Thyroid gland (tissue), 4 donors: ENCODE data around the gene IFNLR1. TPM values are rescaled to one million over a fixed set of nuclear protein-coding genes. Genes with fewer than 3 reads are reported as not detected.

Experiments
- DNase-seq, 2 donors: peaks; one replicate each; pipeline ENCODE4 v3.0.0-alpha.2; 2019
- H3K27ac ChIP-seq, 3 donors: fragments of 200-600 bp; sonication (generic); 1 replicate in 2 of 3; 2 replicates in 1 of 3; pipeline ENCODE4 v1.5.1; 2016 to 2019; ENCODE audit warnings: mild to moderate bottlenecking in 1 of 3, moderate library complexity in 1 of 3
- H3K27me3 ChIP-seq: fragments of 200-600 bp; sonication (generic); one replicate; pipeline ENCODE4 v1.5.1; 2019
- H3K36me3 ChIP-seq, 2 donors: fragments of 200-600 bp; sonication (generic); one replicate each; pipeline ENCODE4 v1.5.1; 2016 to 2019
- H3K4me1 ChIP-seq, 2 donors: fragments of 200-600 bp; sonication (generic); one replicate each; pipeline ENCODE4 v1.5.1; 2017 to 2019
- H3K4me3 ChIP-seq, 3 donors: fragments of 200-600 bp; sonication (generic); replicated peaks in 1 of 3; 1 replicate in 2 of 3; 2 replicates in 1 of 3; pipeline ENCODE4 v1.5.1; 2016; ENCODE audit warnings: mild to moderate bottlenecking in 1 of 3
- H3K9me3 ChIP-seq: fragments of 200-600 bp; sonication (generic); one replicate; pipeline ENCODE4 v1.5.1; 2017
- CTCF ChIP-seq, 6 experiments: fragments of 200-600 bp in 3 of 6; fragments of 450-650 bp in 3 of 6; sonication (generic) in 3 of 6; IDR thresholded peaks; one replicate each; pipeline ENCODE4 v1.5.1; 2016 to 2019; ENCODE audit warnings: antibody characterized with exemption in 6 of 6, mild to moderate bottlenecking in 2 of 6, inconsistent platforms in 1 of 6, moderate library complexity in 1 of 6
- POLR2A ChIP-seq, 2 donors: fragments of 450-650 bp; IDR thresholded peaks; one replicate each; pipeline ENCODE4 v1.6.1; 2017; ENCODE audit warnings: antibody characterized with exemption in 2 of 2, mild to moderate bottlenecking in 2 of 2, moderate library complexity in 1 of 2
- WGBS, 2 donors: methylation state at CpG; one replicate each; pipeline ENCODE4 v1.1.5; 2017; 5-methylcytosine and 5-hydroxymethylcytosine counted together
- intact Hi-C: fragments of 100-400 bp; cut with DNase I; formaldehyde crosslinking; loops from one replicate; pipeline ENCODE4 v1.15.1; 2023
- total RNA-seq, 4 donors: library from RNA; depleted of rRNA; stranded (reverse); fragments of >200 nt; gene quantifications; one replicate each; pipeline ENCODE4 v1.2.3, GENCODE V29; 2016

Gene IFNLR1
- total RNA-seq, 4 donors from 2014 or later, result 4.7 to 9.3 (median 6.1) TPM

GRCh38 chr1:24150234-24151174 is 36.6 kb downstream of the IFNLR1 start:
- H3K4me1 ChIP-seq, result peaks cover 6 to 13% of the 10 kb centered on the region in 2 donors
- no peaks in the 10 kb centered on the region for H3K9me3 ChIP-seq
- intact Hi-C loops, result no loop called here
- no peaks in the 10 kb centered on the region for H3K27me3 ChIP-seq
- no peaks in the 10 kb centered on the region for H3K36me3 ChIP-seq
- 19 to 20% methylated on average over 36 of the region's 36 CpGs for WGBS, 2 donors
- H3K4me3 ChIP-seq, result peak overlapping the region in 1 of 3 donors; percentile 7
- DNase-seq, result peak; percentile 94 to 95
- H3K27ac ChIP-seq, result peak overlapping the region; percentile 6 to 63 (median 25)
- TF ChIP-seq CTCF (IDR thresholded peaks at IDR 0.05) (peak; percentile 79 to 96 (median 84)), POLR2A (IDR thresholded peaks at IDR 0.05) (peak in 1 of 2 donors; percentile 58)

DNA sequence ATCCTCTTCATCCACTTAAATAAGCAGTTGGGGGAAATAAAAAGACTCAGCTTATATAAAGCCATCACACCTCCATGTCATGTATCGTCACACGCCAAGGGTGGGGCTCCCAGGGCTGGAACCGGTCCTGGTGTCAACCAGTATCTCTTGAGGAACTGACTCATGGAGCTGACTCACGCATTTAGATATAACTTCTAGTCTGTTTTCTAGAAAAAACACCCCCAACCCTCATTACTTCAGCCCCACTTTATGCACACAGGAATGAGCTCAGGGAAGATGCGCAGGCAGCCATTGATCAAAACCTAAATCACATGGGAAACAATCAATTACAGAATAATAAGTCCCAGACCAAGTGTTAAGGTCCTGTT is 37.2 kb downstream of the IFNLR1 start:
- H3K36me3 ChIP-seq, result no peaks in the 10 kb centered on the region
- intact Hi-C loops, result no loop called here
- WGBS, 2 donors, result 81 to 84% methylated on average over 5 of the region's 5 CpGs
- H3K9me3 ChIP-seq, result no peaks in the 10 kb centered on the region
- no peak overlapping the region for H3K4me3 ChIP-seq
- DNase-seq, result no peak
- H3K4me1 ChIP-seq, result peaks cover 0 to 7% of the 10 kb centered on the region in 2 donors
- no peak overlapping the region for H3K27ac ChIP-seq
- no peaks in the 10 kb centered on the region for H3K27me3 ChIP-seq
- no peak for TF ChIP-seq CTCF (IDR thresholded peaks at IDR 0.05)
- no peak for TF ChIP-seq POLR2A (IDR thresholded peaks at IDR 0.05)

DNA sequence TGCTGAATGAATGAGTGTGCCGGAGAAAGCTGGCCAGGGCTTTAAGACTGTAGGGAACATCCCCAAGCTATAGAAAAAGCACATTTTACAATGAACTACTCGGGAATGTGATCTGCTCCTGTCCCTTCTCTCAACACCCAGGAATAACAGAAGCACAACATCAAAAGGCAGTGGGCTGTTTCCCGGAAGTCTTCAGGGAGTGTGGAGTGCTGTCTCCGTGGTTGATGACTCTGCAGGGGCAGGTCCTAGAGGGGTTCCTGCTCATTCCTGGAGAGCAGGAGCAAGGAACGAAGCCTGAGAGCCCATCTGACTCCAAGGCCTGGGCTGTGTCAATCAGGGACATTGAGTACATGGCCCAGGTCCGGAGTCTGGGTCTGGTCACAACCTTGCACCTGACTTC is 39.3 kb downstream of the IFNLR1 start:
- TF ChIP-seq CTCF (IDR thresholded peaks at IDR 0.05), result no peak
- TF ChIP-seq POLR2A (IDR thresholded peaks at IDR 0.05), result no peak
- Histone ChIP-seq H3K4me1 (peaks cover 0 to 12% of the 10 kb centered on the region in 2 donors), H3K4me3 (no peak overlapping the region), H3K9me3 (no peaks in the 10 kb centered on the region), H3K36me3 (no peaks in the 10 kb centered on the region), H3K27ac (no peak overlapping the region), H3K27me3 (no peaks in the 10 kb centered on the region)
- 64 to 66% methylated on average over 6 of the region's 6 CpGs for WGBS, 2 donors
- no peak for DNase-seq
- intact Hi-C loops, result no loop called here

DNA sequence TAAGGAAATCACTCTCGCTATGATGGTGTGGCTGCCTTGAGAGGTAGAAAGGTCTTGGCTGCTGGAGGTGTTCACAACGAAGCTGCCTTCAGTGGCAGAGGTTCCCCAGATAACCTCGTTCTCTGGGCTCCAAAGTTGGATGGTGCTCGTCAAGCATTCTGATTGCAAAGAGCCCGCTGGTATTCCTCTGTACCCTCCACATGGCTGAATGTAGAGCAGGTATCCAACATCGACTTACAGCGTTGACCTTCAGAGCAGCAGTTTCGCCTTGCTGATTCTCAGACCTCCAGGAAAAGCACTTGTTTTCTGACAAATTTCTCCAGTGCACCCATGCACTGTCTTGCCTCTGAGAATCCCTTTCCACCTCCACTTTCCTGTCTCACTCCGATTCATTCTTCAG is 39.9 kb downstream of the IFNLR1 start:
- DNase-seq, result no peak
- Histone ChIP-seq H3K9me3 (no peaks in the 10 kb centered on the region), H3K4me1 (peaks cover 0 to 18% of the 10 kb centered on the region in 2 donors), H3K4me3 (no peak overlapping the region), H3K36me3 (no peaks in the 10 kb centered on the region), H3K27me3 (no peaks in the 10 kb centered on the region), H3K27ac (no peak overlapping the region)
- intact Hi-C loops, result no loop called here
- 90 to 94% methylated on average over 9 of the region's 9 CpGs for WGBS, 2 donors
- no peak for TF ChIP-seq CTCF (IDR thresholded peaks at IDR 0.05)
- TF ChIP-seq POLR2A (IDR thresholded peaks at IDR 0.05), result no peak
